Glutamatergic neuron (in vitro differentiated cells): ENCODE results near the gene ADH6. TPM values are rescaled to one million over a fixed set of nuclear protein-coding genes. Genes with fewer than 3 reads are reported as not detected.

Source experiments
- total RNA-seq: library from RNA; stranded (reverse); fragmentation: NEBNext Ultra II Directional; extraction: Animal tissue kit (Norgen Biotek cat#: 25700); gene quantifications from one replicate; pipeline ENCODE4 v1.2.1, GENCODE V29; 2021; ENCODE audit not compliant: unreplicated experiment

Gene ADH6
- total RNA-seq, 1 donor from 2014 or later: not detected

Other genes starting within 250 kb of the ADH6 start
- 26.2 TPM for gene METAP1, start 223.5 kb downstream of the ADH6 start, total RNA-seq
- gene ADH5, start 130.5 kb downstream of the ADH6 start, total RNA-seq: 201 TPM
- gene ADH4, start 74.9 kb downstream of the ADH6 start, total RNA-seq: not detected
- gene ADH1A, start 71.7 kb upstream of the ADH6 start, total RNA-seq: not detected
- gene ADH1B, start 102.2 kb upstream of the ADH6 start, total RNA-seq: not detected
- not detected for gene ADH1C, start 133.5 kb upstream of the ADH6 start, total RNA-seq
- gene ADH7, start 216.1 kb upstream of the ADH6 start, total RNA-seq: not detected